Ectodermal cell (in vitro differentiated cells): Measurements from ENCODE around the gene KANSL1.
"Not testable (repeated sequence)": the region's sequence is repeated elsewhere in the genome, so short reads cannot be mapped to it uniquely, and the experiment has no call there.

Experiments
- H3K27ac ChIP-seq: 2 replicates; pipeline ENCODE4 v1.7.0; 2013; ENCODE audit warnings: mild to moderate bottlenecking, low read depth, low read length; ENCODE audit not compliant: insufficient read depth, poor library complexity, severe bottlenecking
- H3K27me3 ChIP-seq: 2 replicates; pipeline ENCODE4 v1.7.0; 2013; ENCODE audit warnings: mild to moderate bottlenecking, low read length; ENCODE audit not compliant: insufficient read depth, control insufficient read depth, poor library complexity, severe bottlenecking
- H3K36me3 ChIP-seq: one replicate; pipeline ENCODE4 v1.7.0; 2013; ENCODE audit warnings: low read length; ENCODE audit not compliant: control insufficient read depth, insufficient read depth
- H3K4me1 ChIP-seq: one replicate; pipeline ENCODE4 v1.7.0; 2013; ENCODE audit warnings: low read length; ENCODE audit not compliant: control insufficient read depth, insufficient read depth
- H3K4me3 ChIP-seq: 2 replicates; pipeline ENCODE4 v1.7.0; 2013; ENCODE audit warnings: low read depth, low read length, control low read depth; ENCODE audit not compliant: insufficient read depth
- H3K9me3 ChIP-seq: 2 replicates; pipeline ENCODE4 v1.7.0; 2013; ENCODE audit warnings: mild to moderate bottlenecking, low read length, moderate library complexity; ENCODE audit not compliant: control insufficient read depth
- WGBS, 2 experiments: methylation state at CpG; one replicate each; pipeline ENCODE4 v1.1.7; 2013; ENCODE audit warnings: missing lambda C conversion rate in 2 of 2; 5-methylcytosine and 5-hydroxymethylcytosine counted together

KANSL1 gene

GRCh38 chr17:46008591-46008990, 184.6 kb downstream of the KANSL1 start:
- Histone ChIP-seq H3K4me3 (no peak overlapping the region), H3K9me3 (no peaks in the 10 kb centered on the region), H3K4me1 (peaks cover 8% of the 10 kb centered on the region), H3K27me3 (no peaks in the 10 kb centered on the region), H3K36me3 (no peaks in the 10 kb centered on the region), H3K27ac (no peak overlapping the region)
- 93 to 94% methylated on average over 9 of the region's 9 CpGs for WGBS, 2 experiments

- Histone ChIP-seq H3K4me3 (no peak overlapping the region), H3K27me3 (no peaks in the 10 kb centered on the region), H3K27ac (no peak overlapping the region), H3K9me3 (no peaks in the 10 kb centered on the region), H3K36me3 (no peaks in the 10 kb centered on the region), H3K4me1 (no peaks in the 10 kb centered on the region)
- 87 to 90% methylated on average over 2 of the region's 2 CpGs for WGBS, 2 experiments
Observed at GRCh38 chr17:46007461-46007965, 185.7 kb downstream of the KANSL1 start.

DNA sequence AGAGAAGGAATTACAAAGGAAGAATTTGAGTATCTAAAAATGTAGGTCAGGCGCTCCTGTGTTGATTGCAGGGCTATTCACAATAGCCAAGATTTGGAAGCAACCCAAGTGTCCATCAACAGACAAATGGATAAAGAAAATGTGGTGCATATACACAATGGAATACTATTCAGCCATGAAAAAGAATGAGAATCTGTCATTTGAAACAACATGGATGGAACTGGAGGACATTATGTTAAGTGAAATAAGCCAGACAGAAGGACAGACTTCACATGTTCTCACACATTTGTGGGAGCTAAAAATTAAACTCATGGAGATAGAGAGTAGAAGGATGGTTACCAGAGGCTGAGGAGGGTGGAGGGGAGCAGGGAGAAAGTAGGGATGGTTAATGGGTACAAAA, 187.1 kb downstream of the KANSL1 start:
- not testable (repeated sequence) for H3K27me3 ChIP-seq, H3K27ac ChIP-seq, H3K4me1 ChIP-seq, H3K9me3 ChIP-seq, H3K36me3 ChIP-seq, H3K4me3 ChIP-seq
- 95 to 96% methylated on average over 1 of the region's 1 CpG for WGBS, 2 experiments

DNA sequence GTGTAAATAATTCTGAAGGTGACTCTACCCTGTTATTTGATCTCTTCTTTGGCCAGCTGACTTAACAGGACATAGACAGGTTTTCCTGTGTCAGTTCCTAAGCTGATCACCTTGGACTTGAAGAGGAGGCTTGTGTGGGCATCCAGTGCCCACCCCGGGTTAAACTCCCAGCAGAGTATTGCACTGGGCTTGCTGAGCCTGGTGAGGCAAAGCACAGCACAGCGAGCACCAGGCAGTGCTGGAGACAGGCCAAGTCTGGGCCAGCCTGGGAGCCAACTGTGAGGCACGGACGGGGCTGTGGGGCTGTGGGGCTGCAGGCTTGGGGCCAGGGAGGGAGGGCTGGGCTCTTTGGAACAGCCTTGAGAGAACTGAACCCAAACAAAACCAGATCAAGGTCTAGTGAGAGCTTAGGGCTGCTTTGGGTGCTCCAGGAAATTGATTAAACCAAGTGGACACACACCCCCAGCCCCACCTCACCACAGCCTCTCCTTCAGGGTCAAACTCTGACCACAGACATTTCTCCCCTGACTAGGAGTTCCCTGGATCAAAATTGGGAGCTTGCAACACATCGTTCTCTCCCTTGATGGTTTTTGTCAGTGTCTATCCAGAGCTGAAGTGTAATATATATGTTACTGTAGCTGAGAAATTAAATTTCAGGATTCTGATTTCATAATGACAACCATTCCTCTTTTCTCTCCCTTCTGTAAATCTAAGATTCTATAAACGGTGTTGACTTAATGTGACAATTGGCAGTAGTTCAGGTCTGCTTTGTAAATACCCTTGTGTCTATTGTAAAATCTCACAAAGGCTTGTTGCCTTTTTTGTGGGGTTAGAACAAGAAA, 189.1 kb downstream of the KANSL1 start:
- H3K4me1 ChIP-seq: no peaks in the 10 kb centered on the region
- no peak overlapping the region for H3K4me3 ChIP-seq
- no peaks in the 10 kb centered on the region for H3K27me3 ChIP-seq
- H3K36me3 ChIP-seq: no peaks in the 10 kb centered on the region
- no peaks in the 10 kb centered on the region for H3K9me3 ChIP-seq
- WGBS, 2 experiments: 77 to 85% methylated on average over 6 of the region's 6 CpGs
- H3K27ac ChIP-seq: no peak overlapping the region

- 53 to 73% methylated on average over 4 to 7 of the region's 7 CpGs for WGBS, 2 experiments
- H3K4me1 ChIP-seq: no peaks in the 10 kb centered on the region
- H3K27ac ChIP-seq: no peak overlapping the region
- H3K36me3 ChIP-seq: no peaks in the 10 kb centered on the region
- no peak overlapping the region for H3K4me3 ChIP-seq
- H3K9me3 ChIP-seq: no peaks in the 10 kb centered on the region
- no peaks in the 10 kb centered on the region for H3K27me3 ChIP-seq
Observed at GRCh38 chr17:46002973-46003316, 190.3 kb downstream of the KANSL1 start.

- Histone ChIP-seq H3K27me3 (no peaks in the 10 kb centered on the region), H3K27ac (no peak overlapping the region), H3K4me1 (no peaks in the 10 kb centered on the region), H3K4me3 (no peak overlapping the region), H3K36me3 (no peaks in the 10 kb centered on the region), H3K9me3 (no peaks in the 10 kb centered on the region)
- WGBS, 2 experiments: 34 to 37% methylated on average over 8 of the region's 8 CpGs
Observed at GRCh38 chr17:46002311-46002972, 190.8 kb downstream of the KANSL1 start.

DNA sequence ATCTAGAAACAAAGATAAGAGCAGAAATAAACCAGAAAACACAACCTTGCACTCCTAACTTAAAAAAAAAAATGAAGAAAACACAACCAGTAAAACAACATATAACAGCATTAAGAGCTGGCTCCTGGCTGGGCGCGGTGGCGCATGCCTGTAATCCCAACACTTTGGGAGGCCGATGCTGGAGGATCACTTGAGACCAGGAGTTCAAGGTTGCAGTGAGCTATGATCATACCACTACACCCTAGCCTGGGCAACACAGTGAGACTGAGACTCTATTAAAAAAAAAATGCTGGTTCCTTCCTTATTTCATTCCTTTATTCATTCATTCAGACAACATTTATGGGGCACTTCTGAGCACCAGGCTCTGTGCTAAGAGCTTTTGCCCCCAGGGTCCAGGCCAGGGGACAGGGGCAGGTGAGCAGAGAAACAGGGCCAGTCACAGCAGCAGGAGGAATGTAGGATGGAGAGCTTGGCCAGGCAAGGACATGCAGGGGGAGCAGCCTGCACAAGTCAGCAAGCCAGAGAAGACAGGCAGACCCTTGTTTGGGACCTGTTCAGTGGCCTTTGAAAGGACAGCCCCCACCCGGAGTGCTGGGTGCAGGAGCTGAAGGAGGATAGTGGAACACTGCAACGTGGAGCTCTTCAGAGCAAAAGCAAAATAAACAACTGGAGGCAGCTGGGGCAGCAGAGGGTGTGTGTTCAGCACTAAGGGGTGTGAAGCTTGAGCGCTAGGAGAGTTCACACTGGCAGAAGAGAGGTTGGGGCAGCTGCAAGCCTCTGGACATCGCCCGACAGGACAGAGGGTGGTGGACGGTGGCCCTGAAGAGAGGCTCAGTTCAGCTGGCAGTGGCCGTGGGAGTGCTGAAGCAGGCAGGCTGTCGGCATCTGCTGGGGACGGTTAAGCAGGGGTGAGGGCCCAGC, 191.6 kb downstream of the KANSL1 start:
- H3K4me1 ChIP-seq: no peaks in the 10 kb centered on the region
- no peaks in the 10 kb centered on the region for H3K36me3 ChIP-seq
- H3K27ac ChIP-seq: no peak overlapping the region
- no peak overlapping the region for H3K4me3 ChIP-seq
- H3K9me3 ChIP-seq: no peaks in the 10 kb centered on the region
- 87% methylated on average over 13 of the region's 13 CpGs for WGBS, 2 experiments
- no peaks in the 10 kb centered on the region for H3K27me3 ChIP-seq

DNA sequence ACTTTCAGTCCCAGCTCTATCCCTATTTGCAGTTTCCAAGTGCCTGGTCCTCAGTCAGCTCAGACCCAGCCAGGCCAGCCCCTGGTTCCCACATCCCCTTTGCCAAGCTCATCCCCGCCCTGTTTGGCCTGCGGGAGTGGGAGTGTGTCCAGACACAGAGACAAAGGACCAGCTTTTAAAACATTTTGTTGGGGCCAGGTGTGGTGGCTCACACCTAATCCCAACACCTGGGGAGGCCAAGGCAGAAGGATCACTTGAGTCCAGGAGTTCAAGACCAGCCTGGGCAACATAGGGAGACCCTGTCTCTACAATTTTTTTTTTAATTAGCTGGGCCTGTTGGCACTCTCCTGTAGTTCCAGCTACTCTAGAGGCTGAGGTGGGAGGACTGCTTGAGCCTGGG, 192.5 kb downstream of the KANSL1 start:
- no peaks in the 10 kb centered on the region for H3K9me3 ChIP-seq
- no peak overlapping the region for H3K4me3 ChIP-seq
- no peaks in the 10 kb centered on the region for H3K4me1 ChIP-seq
- WGBS, 2 experiments: 91 to 96% methylated on average over 2 of the region's 2 CpGs
- no peak overlapping the region for H3K27ac ChIP-seq
- no peaks in the 10 kb centered on the region for H3K27me3 ChIP-seq
- H3K36me3 ChIP-seq: no peaks in the 10 kb centered on the region

DNA sequence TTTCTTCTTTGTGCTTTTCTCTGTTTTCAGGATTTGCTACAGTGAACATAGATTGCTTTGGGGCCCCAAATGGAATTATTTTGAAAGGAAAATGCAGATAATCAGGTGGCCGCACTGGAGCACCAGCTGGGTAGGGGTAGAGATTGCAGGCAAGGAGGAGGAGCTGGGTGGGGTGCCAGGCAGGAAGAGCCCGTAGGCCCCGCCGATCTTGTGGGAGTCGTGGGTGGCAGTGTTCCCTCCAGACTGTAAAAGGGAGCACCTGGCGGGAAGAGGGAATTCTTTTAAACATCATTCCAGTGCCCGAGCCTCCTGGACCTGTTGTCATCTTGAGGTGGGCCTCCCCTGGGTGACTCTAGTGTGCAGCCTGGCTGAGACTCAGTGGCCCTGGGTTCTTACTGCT, 192.9 kb downstream of the KANSL1 start:
- H3K9me3 ChIP-seq: no peaks in the 10 kb centered on the region
- H3K27ac ChIP-seq: no peak overlapping the region
- WGBS, 2 experiments: 89 to 91% methylated on average over 7 of the region's 7 CpGs
- no peak overlapping the region for H3K4me3 ChIP-seq
- H3K36me3 ChIP-seq: no peaks in the 10 kb centered on the region
- H3K27me3 ChIP-seq: no peaks in the 10 kb centered on the region
- no peaks in the 10 kb centered on the region for H3K4me1 ChIP-seq

DNA sequence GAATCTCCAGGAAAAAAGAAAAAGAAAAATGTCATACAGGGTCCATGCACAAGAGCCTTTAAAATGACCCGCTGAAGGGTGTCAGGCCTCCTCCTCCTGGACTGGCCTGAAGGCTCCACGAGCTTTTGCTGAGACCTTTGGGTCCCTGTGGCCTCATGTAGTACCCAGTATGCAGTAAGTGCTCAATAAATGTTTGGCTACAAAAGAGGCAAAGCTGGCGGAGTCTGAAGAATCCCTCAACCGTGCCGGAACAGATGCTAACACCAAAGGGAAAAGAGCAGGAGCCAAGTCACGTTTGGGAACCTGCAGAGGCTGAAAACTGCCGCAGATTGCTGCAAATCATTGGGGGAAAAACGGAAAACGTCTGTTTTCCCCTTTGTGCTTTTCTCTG, 193.3 kb downstream of the KANSL1 start:
- Histone ChIP-seq H3K36me3 (no peaks in the 10 kb centered on the region), H3K9me3 (no peaks in the 10 kb centered on the region), H3K4me3 (no peak overlapping the region), H3K27ac (no peak overlapping the region), H3K27me3 (no peaks in the 10 kb centered on the region), H3K4me1 (no peaks in the 10 kb centered on the region)
- WGBS, 2 experiments: 83 to 84% methylated on average over 9 of the region's 9 CpGs
